ENCODE data around the gene AIFM2.

GRCh38 chr10:70096016-70096704 is 36.5 kb downstream of the AIFM2 start:
- TF ChIP-seq EP300 (IDR thresholded peaks at IDR 0.05; ENCODE audit: low read depth in 2 of 2, low read length in 2 of 2): no peak
- no peak for TF ChIP-seq EP300 (CRISPR knock-in tag; IDR thresholded peaks at IDR 0.05; ENCODE audit: borderline replicate concordance)
- no peak for TF ChIP-seq PRPF4 (IDR thresholded peaks at IDR 0.05; ENCODE audit: low read depth, low read length, poor library complexity, severe bottlenecking)

Measured in HepG2 (cell line).